Stimulated activated CD8-positive, alpha-beta memory T cell treated with anti-CD3 and anti-CD28 coated beads, Interleukin-2, amount 100 ng/mL, for 48 hours (primary cell): Measurements from ENCODE around the gene IL16.

Source experiments
- DNase-seq, 2 donors: peaks; one replicate each; pipeline ENCODE4 v3.0.0-alpha.2; 2020; ENCODE audit warnings: low read depth in 2 of 2

Gene IL16

DNA sequence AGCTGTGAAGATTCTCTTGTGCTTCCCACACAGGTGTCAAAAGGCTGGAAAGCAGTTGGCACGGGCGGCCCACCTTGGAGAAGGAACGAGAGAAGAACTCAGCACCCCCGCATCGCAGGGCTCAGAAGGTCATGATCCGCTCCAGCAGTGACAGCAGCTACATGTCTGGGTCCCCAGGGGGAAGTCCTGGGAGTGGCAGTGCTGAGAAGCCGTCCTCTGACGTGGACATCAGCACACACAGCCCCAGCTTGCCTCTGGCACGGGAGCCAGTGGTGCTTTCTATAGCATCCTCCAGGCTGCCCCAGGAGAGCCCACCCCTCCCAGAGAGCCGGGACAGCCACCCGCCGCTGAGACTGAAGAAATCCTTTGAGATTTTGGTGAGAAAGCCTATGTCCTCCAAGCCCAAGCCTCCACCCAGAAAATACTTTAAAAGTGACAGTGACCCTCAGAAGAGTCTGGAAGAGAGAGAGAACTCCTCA lies 95.9 kb downstream of the IL16 start:
- DNase-seq = no peak

DNA sequence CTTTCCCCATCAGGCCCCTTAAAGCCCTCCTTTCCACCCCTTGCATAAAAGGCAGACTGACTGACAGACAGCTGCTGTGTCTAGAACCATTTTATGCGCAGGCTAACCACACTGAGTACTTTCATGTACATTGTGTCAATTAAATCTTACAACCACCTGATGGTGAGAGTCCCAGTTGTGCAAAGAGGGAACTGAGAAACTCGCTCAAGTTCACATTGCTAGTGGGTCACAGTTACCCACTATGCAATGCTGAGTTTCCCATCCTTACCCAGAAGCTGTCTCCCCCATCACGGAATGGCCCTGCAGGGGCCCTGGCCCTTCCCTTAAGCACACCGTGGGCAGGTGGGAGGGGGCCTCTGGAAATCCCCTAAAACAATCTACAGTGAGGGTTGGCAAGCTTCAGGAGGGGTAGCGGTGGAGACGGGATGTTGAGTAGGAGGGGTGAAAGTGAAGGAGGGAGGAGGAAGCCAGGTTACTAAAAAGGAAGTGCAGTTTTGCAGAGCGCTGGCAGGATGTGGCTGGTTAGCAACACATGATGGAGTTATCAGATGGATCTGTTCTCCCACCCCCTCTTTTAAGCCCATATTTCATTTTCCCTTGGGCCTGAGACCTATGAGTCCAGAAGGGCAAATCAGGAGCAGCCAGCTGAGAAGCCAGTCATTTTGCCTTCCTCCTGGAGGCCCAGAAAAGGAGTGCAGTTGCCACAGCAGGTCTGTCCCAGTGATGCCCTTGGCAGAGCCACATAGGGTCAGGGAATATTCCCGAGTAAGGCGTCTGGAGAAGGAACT lies 97.2 kb downstream of the IL16 start:
- DNase-seq = peak; percentile 55 to 60

DNA sequence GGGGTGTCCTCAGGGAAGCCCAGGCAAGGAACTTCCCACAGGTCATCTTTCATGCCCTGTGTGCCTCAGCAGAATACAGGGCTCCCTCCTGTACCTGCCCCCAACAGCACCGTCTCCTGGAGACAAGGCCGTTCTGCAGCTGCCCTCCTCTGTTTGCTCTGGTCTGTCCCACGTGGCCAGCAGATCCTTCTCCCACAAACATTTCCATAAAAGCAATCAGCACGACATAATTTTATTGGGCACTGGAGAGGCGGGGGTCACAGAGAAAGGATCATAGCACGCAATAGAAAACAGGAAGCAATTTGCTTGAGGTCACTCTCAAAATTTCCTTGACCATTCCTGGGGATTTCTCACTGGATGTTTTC lies 97.8 kb downstream of the IL16 start:
- DNase-seq = no peak

DNA sequence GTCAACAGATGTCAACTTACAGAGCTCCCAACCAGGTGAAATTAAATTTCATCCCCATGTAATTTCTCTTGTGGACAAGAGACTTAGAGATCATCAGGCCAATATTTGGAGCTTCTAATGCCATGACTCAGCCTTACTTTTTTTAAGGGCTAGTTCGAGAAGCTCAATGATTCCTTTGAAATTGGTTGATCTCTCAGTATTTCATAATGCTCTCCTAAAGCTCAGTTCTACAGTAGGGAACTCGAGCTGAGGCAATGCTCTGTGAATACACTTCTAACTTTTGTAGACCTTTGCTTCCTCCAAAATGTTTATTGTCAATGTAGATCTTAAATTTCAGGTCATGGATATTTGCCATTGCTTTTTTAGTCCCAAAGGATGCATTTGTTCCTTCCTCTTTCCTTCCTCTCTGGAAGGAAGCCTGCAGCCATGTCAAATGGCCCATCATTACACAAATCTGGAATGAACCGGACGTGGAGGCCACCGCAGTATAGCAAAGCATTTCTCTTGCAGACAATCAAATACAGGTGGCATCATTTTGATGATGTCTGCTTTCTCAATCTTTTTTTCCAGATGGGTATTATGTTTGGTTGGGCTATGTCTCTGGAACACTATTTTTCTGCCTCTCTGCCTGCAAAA lies 98.9 kb downstream of the IL16 start:
- DNase-seq = no peak

DNA sequence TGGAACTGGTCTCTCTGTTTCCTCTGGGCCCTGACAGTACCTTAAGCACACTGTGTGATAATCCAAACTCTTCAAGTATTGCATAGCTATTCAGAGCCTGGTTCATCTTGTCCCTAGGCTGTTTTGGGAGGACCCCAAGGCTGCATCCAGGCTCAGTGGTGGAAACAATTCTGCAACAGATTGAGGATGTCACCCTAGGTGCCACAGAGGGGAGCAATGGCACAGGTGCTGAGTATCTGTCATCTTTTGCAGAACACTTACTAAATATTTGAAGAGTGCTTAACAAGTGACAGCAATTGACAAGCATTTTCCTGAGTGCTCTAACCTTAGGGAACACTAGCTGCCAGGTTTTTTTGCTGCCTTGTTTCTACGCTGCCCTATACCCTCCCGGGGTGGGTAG lies 99.5 kb downstream of the IL16 start:
- DNase-seq = no peak

DNA sequence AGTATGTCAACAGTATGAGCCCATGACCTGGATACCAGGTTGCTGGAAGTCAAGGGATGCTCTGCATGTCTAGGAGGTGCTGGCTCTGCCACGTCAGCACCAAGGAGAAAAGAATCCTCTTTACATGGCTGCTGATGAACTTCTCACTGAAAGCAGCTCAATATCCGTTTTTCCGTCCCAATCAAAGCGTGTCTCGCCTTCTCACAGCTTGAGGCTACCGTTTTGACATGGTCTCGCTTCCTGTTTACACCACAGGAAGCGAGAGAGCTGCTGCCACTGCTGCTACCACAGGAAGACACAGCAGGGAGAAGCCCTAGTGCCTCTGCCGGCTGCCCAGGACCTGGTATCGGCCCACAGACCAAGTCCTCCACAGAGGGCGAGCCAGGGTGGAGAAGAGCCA lies 100.0 kb downstream of the IL16 start:
- peak; percentile 49 to 56 for DNase-seq

DNA sequence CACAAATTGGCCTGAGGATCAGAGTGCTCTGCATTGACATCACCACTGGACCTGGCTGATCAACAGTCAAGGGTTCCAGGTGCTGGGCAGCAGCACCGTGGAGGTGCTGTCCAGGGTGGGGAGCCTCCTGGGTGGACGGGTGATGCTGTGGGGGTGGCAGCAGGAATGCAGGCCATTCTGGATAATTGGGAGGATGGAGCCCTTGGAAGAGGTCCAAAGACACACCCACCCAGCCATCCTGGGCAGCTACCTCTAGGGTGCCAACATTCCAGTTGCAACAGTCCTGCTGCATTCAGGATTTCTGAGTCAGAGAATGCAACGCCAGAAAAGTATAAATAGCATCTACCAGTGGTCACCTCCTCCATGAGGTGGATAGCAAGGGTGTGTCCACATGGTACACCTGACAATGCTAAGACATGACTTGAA lies 100.5 kb downstream of the IL16 start:
- no peak for DNase-seq

DNA sequence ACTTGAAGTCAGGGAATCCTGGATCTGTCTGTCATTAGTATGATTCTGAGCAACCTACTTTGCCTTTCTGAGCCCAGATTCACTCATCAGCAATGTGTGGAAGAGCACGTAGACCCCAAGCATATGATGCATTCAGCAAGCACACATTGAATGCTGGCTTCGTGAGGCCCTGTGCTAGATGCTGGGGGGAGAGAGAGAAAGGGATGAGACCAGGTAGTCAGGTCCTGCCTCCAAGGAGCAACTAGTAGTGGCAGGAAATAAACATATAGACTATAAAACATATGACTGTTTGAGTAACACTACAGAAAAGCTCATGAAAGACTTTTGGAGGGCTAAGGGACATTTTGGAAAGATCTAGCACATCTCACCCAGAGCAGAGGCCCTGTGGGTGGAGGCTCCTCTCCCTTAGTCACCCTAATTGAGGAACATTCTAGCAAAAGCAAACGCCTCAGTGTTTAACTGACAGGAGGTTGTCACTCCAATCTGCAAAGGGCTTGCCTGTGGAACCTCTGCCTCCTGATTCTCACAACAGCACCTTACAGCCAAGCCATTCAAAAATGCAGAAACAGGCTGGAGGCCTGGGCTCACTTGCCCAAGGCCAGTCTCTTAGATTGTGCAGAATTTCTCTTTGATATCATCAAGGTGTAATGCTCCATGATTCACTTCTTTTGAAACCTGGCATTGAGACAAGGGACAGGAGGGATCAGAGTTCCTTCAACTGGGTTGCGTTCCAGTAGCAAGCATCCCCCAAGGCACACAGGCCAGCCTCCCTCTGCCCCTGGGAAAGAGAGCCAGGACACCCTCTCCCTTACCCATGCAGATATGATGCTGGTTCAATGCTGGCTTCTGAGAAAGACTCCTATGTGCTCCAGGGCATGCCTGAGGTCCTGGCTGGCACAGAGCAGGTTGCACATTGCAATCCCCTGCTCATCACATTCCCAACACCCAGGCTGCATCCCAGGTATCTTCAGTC lies 101.2 kb downstream of the IL16 start:
- no peak for DNase-seq

DNA sequence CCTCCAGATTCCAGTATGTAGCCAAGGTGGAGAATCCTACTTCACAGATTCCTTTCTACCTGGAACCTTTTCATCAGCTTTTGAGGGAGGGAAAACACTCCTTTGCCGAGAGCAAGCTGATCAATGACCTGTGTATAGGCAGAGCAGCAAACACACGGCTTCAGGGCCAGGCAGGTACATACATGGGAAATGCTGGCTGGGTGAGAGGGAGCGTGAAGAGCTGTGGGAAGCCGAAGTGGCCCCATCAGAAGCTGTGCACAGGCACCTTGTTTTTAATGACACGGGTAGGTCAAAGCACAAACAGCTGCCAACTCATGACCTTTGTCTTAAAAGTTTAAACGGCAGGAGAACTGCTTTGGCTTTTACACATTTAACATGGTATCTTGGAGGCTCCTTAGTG lies 101.9 kb downstream of the IL16 start:
- no peak for DNase-seq

DNA sequence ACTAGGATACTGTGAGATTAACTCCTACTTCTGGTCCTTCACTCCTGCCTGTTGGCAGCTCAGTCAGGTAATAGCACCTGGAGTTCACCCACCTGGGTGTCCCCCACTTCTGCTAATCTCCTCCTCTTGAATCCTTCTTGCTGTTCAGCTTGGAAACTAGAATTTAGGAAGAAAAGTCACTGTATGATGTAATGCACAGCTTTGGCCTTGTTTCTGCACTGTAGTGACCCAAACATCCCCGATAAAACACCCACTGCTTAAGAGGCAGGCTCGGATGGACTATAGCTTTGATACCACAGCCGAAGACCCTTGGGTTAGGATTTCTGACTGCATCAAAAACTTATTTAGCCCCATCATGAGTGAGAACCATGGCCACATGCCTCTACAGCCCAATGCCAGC lies 102.5 kb downstream of the IL16 start:
- DNase-seq = no peak

DNA sequence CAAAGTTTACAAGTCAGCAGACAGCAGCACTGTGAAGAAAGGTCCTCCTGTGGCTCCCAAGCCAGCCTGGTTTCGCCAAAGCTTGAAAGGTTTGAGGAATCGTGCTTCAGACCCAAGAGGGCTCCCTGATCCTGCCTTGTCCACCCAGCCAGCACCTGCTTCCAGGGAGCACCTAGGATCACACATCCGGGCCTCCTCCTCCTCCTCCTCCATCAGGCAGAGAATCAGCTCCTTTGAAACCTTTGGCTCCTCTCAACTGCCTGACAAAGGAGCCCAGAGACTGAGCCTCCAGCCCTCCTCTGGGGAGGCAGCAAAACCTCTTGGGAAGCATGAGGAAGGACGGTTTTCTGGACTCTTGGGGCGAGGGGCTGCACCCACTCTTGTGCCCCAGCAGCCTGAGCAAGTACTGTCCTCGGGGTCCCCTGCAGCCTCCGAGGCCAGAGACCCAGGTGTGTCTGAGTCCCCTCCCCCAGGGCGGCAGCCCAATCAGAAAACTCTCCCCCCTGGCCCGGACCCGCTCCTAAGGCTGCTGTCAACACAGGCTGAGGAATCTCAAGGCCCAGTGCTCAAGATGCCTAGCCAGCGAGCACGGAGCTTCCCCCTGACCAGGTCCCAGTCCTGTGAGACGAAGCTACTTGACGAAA lies 103.1 kb downstream of the IL16 start:
- no peak for DNase-seq

DNA sequence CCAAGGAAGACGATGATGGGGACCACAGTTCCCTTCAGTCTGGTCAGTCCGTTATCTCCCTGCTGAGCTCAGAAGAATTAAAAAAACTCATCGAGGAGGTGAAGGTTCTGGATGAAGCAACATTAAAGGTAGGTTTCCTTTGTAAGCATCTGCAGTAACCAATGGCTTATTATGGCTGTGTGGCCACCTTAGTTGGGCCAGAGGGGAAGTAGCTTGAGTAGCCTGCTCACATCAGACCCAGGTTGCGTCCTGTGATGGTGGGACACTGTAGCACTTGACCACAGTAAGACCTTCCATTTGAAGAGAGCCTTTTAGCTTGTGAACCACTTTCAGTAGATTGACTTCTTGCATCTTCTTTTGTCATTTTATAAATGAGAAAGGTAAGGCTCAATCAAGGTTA lies 104.7 kb downstream of the IL16 start:
- no peak for DNase-seq

DNA sequence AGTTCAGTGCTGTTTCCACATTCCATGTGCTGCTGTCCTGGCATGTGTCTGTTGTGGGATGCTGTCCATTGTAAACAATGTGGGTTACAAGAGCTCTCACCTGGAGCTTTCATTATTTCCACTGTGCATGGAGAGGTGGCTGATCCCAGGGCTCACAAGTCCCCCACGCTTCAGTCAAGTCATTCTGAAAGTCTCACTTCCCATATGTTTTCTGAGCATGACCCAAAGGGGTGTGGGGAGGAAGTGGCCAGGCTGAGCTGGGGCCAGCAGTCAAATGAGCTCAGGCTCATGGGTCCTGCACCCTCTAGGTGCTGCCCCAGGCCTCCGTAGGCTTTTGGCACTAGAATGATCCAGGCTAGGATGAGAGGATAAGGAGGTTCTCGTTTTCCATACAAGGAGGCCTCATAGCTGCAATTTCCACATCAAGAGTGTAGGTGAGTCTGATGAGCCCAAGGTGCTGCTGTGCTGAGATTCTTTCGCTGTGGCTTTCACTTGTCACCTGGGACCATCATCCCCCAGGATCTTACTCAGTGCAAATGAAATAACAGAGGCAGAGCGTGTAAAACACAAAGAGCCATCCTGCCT lies 105.2 kb downstream of the IL16 start:
- no peak for DNase-seq

DNA sequence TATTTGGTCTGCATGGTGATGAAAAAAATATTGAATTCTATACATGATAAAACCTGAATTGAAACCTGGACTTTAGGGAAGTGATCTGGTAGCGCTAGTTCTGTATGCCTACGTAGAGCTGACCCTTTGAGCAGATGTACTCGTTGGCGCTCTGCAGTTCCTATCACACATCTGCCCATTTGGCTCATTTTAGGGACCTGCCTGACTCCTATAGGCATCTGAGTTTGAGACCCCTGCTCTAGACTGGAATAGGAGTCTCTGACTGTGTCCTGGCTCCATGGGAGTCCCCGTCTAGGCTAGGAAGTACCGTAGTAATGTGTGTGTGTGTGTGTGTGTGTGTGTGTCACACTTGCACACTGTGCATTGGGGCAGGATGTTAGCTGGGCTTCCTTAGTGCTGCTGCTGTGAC lies 106.0 kb downstream of the IL16 start:
- DNase-seq = no peak

DNA sequence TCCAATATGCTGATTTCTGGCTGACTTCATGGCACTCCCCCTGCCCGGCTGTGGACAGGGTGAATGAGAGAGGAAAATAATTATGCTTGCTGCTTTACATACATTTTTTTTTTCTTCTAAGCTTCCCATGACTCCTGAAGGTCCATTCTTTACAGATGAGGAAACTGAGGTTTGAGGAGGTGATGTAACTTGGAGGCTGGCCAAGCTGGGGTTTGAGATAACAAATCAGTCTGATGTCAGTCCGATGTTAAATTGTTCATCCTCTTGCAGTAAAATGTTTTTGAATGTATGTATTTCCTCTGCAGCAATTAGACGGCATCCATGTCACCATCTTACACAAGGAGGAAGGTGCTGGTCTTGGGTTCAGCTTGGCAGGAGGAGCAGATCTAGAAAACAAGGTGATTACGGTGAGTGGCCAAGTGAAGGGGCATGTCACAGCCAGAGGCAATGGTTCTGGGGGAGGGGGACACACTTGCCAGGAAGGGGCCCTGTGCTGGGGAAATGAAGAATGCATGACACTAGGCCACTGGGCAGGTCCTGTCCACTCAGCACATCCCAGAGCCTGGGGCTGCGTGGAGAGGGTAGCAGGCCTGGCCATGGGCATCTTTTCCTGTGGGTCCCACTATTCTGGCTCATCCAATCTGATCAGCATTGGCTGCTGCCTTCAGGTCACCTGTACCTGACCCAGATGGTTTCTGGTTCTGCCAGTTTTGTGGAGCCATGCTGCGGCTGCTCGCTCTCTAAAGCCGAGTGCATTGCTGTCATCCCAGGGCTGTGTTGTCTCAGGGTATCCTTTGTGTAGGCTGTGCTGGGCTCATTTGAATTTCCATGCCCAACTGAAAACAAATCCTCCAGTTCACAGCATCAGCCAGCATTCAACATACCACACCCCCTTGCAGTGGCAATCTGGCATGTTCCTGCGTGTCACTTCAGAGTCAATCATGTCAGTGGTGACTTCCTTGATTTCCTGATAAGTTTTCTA lies 106.9 kb downstream of the IL16 start:
- DNase-seq = no peak

DNA sequence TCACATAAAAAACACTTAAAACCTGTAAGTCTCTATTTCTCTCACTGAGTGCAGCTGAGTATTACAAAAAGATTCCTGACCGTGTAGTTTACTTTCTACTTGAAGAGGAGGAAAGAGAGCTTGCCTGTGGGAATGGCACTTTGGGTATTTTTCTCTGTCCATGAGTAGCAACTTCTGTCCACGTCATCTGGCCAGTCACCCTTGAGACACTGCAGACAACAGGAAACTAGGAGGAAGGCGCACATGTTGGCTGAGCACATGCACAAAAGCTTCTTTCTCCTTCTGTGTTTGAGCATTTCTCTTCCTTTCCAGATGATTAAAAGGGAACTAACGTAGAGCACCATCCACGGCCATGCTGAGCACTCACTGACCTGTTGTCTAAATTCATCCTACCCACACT lies 107.5 kb downstream of the IL16 start:
- no peak for DNase-seq

DNA sequence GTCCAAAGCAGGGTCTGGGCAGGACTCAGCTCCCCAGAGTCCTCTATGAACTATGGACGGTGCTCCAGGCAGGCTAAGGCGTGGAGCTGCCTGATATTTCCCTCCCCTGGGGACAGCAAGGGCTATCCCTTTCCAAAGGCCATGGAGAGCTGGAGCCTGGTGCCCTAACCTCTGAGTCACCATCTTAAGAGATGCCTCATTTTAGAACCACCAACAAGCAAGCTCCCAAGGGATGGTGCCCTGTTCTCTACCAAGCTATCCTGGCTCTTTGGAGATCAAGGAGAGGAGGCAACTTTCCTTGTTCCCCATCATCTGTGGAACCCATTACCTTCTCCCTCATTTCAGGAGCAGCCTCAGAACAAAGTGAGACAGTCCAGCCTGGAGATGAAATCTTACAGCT lies 111.6 kb downstream of the IL16 start:
- no peak for DNase-seq

DNA sequence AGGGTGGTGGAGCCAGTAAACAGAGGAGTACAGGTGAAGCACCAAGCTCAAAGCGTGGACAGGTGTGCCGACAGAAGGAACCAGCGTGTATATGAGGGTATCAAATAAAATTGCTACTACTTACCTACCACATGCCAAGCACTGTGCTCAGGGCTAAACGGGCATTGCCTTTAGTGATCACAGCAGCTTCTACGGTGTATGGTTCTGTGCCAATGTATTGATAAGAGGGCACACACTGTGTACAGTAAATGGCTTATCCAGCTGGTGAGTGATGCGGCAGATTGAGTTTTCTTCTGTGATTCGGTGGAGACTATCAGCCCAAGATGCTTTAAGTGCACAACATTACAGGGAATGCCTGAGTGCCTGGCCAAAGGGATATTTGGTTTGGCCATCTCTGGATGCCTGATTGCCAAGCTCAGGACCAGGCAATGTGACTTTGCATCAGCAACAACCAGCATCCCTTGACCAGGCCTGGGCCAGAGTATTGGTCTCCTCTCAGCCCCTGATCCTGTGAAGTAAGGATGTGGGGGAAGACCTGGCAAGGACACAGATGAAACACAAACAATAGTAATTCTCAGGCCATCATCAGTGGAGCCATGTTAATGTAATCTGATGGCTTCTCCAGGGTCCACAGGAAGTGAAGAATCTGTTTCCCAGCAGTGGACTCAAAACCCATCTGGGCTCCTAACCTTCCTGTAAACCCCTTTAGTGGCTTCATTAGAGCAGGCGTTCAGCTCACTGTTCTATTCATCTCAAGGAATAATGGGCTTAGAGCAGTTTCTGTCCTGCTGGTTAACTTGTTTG lies 113.2 kb downstream of the IL16 start:
- DNase-seq = no peak

DNA sequence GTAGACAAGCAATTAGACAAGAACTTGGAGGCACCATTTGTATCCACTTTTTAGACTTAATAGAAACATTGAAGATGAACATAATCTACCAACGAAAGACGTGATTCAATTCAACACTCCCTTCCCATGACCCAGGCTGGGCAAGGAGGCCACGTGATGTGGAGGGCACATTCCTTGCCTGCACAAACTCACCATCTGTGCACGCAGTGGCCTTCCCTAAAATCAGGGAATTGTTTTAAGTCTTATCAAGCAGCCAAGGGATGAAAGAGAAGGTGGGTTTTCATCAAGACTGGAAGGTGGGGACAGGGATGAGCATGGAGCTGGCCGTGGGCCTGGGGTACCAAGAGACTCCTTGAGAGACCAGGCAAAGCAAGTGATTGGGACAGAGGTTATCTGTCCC lies 113.8 kb downstream of the IL16 start:
- DNase-seq = no peak
